Common myeloid progenitor, CD34-positive (primary cell): Measurements from ENCODE around the gene PLAGL2.

Experiments
- CTCF ChIA-PET: fragments of 350-600 bp; sonication (Branson Sonifier 250); formaldehyde crosslinking; loops from one replicate; lab custom pipeline; 2021; ENCODE audit warnings: antibody characterized with exemption; lab: Charles Lee
- POLR2A ChIA-PET: fragments of 350-600 bp; sonication (Branson Sonifier 250); formaldehyde crosslinking; loops from one replicate; lab custom pipeline; 2021; ENCODE audit warnings: antibody characterized with exemption; lab: Charles Lee
- DNase-seq, 3 donors: peaks; one replicate each; pipeline versions ENCODE4 v3.0.0 to v3.0.0-alpha.2; 2013
- H3K27ac ChIP-seq, 2 experiments: 1 replicate in 1 of 2; 2 replicates in 1 of 2; pipeline ENCODE4 v1.7.0; 2013; ENCODE audit warnings: inconsistent platforms in 2 of 2, low read length in 2 of 2, mild to moderate bottlenecking in 2 of 2, low read depth in 1 of 2, moderate library complexity in 1 of 2; ENCODE audit not compliant: severe bottlenecking in 2 of 2, insufficient read depth in 1 of 2, poor library complexity in 1 of 2
- H3K27me3 ChIP-seq, 5 experiments: replicated peaks in 2 of 5; 1 replicate in 3 of 5; 2 replicates in 2 of 5; pipeline versions ENCODE4 v1.6.1 to v1.7.0; 2013; ENCODE audit warnings: low read length in 4 of 5, mild to moderate bottlenecking in 2 of 5, moderate library complexity in 2 of 5, inconsistent platforms in 1 of 5; ENCODE audit not compliant: insufficient read depth in 5 of 5, control insufficient read depth in 4 of 5
- H3K36me3 ChIP-seq, 4 experiments: 1 replicate in 2 of 4; 2 replicates in 2 of 4; pipeline versions ENCODE4 v1.6.1 to v1.7.0; 2013; ENCODE audit warnings: low read length in 3 of 4, control low read depth in 1 of 4, mild to moderate bottlenecking in 1 of 4; ENCODE audit not compliant: control insufficient read depth in 4 of 4, insufficient read depth in 4 of 4
- H3K4me1 ChIP-seq, 4 experiments: 1 replicate in 3 of 4; 2 replicates in 1 of 4; pipeline versions ENCODE4 v1.6.1 to v1.7.1; 2013; ENCODE audit warnings: low read length in 3 of 4, mild to moderate bottlenecking in 3 of 4, control low read depth in 1 of 4, inconsistent platforms in 1 of 4, moderate library complexity in 1 of 4; ENCODE audit not compliant: control insufficient read depth in 4 of 4, insufficient read depth in 4 of 4; ENCODE audit errors: control extremely low read depth in 1 of 4
- H3K4me3 ChIP-seq, 7 experiments: 1 replicate in 4 of 7; 2 replicates in 3 of 7; pipeline versions ENCODE4 v1.5.1 to v1.7.0; 2013; ENCODE audit warnings: mild to moderate bottlenecking in 7 of 7, low read length in 6 of 7, moderate library complexity in 6 of 7, inconsistent platforms in 2 of 7, low read depth in 2 of 7, control low read depth in 1 of 7; ENCODE audit not compliant: insufficient read depth in 4 of 7, control insufficient read depth in 1 of 7; ENCODE audit errors: extremely low read depth in 1 of 7
- H3K9me3 ChIP-seq, 5 experiments: 1 replicate in 4 of 5; 2 replicates in 1 of 5; pipeline versions ENCODE4 v1.6.1 to v1.7.1; 2013; ENCODE audit warnings: low read length in 4 of 5, mild to moderate bottlenecking in 2 of 5, inconsistent platforms in 1 of 5, low read depth in 1 of 5, moderate library complexity in 1 of 5; ENCODE audit not compliant: control insufficient read depth in 4 of 5, insufficient read depth in 2 of 5; ENCODE audit errors: control extremely low read depth in 1 of 5
- WGBS: methylation state at CpG from one replicate; pipeline ENCODE4 v1.1.5; 2013; ENCODE audit not compliant: insufficient coverage; 5-methylcytosine and 5-hydroxymethylcytosine counted together

PLAGL2 gene

DNA sequence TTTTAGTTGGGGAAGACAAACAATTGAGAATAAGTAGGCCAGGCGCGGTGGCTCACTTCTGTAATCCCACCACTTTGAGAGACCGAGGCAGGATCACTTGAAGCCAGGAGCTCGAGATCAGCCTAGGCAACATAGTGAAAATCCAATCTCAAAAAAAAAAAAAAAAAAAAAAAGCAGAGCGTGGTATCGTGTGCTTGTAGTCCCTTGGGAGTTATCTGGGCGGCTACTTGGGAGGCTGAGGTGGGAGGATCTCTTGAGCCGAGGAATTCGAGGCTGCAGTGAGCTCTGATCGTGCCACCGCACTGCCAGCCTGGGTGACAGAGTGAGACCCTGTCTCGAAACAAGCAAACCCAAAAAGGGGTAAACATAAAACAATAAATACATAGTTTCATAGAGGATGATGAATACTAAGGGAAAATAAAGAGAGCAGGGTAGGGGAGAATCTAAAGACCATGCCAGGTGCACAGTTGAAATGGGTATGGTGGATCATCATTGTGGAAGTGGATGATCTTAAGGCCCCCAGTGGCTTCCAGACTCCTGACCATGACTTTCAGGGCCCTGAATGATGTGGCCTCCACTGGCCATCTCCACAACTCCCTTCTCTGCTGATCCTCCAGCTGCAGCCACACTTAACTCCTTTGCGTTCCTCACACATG, 1.1 kb upstream of the PLAGL2 start:
- POLR2A ChIA-PET: no interaction called here
- H3K36me3 ChIP-seq: peaks cover 3 to 36% (median 17%) of the 10 kb centered on the region in 4 experiments
- H3K4me3 ChIP-seq: peak overlapping the region in 6 of 7 experiments; percentile 71 to 100 (median 96)
- DNase-seq: no peak
- CTCF ChIA-PET: interaction anchor here (2.0 kb wide), 1 partner anchor 10 kb away, joined by 5 read pairs; no protein-coding TSS in a partner anchor
- H3K9me3 ChIP-seq: no peaks in the 10 kb centered on the region
- peak overlapping the region; percentile 64 to 94 for H3K27ac ChIP-seq
- no peaks in the 10 kb centered on the region for H3K27me3 ChIP-seq
- peaks cover 19 to 47% (median 41%) of the 10 kb centered on the region in 4 experiments for H3K4me1 ChIP-seq
- 89% methylated on average over 6 of the region's 13 CpGs for whole genome bisulfite sequencing

DNA sequence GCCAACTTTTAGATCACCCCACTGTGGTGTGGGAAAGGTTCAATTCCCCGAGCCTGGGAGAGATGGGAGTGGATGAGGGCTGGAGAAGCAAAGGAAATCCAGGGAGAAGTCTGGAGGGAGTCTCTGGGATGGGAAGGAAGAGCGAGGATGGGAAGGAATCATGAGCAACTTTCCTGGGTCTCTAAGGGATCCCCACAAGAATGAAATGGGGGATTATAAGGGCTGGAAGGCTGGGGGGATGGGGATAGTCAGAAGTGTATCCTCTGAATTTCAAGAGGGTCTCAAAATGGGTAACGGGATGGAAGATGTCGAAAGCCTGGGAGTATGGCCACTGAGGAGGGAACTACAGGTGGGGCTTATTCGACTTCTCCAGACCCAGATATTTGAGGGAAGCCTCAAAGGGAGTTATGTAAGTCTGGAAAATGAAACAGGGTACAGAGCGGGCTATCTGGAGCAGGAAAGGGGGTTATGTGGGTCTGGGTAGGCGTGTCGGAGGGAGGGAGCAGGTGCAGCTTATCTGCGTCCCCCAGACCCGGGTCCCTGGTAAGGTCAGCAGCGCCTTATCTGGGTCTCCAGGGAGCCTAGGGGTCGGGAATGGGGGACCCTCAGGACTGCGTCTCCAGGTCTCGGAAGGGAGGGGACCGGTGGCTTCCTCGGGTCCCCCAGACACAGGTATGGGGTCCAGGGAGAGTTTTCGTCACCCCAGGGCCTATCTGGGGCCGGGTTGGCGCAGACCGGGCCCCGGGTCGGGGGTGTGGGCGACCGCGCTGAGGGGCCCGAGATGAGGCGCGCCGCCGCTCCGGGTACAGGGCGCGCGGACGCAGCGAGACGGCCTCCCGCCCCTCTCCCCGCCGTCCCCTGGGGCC, 550 bp downstream of the PLAGL2 start:
- no peaks in the 10 kb centered on the region for H3K9me3 ChIP-seq
- H3K4me3 ChIP-seq: peak overlapping the region; percentile 71 to 100 (median 95)
- ChIA-PET POLR2A (no interaction called here), CTCF (no interaction called here)
- peak overlapping the region; percentile 87 to 94 for H3K27ac ChIP-seq
- H3K36me3 ChIP-seq: peaks cover 3 to 45% (median 17%) of the 10 kb centered on the region in 4 experiments
- WGBS: 6% methylated on average over 37 of the region's 40 CpGs
- DNase-seq: peak; percentile 52 to 81 (median 68)
- no peaks in the 10 kb centered on the region for H3K27me3 ChIP-seq
- peaks cover 19 to 52% (median 41%) of the 10 kb centered on the region in 4 experiments for H3K4me1 ChIP-seq

DNA sequence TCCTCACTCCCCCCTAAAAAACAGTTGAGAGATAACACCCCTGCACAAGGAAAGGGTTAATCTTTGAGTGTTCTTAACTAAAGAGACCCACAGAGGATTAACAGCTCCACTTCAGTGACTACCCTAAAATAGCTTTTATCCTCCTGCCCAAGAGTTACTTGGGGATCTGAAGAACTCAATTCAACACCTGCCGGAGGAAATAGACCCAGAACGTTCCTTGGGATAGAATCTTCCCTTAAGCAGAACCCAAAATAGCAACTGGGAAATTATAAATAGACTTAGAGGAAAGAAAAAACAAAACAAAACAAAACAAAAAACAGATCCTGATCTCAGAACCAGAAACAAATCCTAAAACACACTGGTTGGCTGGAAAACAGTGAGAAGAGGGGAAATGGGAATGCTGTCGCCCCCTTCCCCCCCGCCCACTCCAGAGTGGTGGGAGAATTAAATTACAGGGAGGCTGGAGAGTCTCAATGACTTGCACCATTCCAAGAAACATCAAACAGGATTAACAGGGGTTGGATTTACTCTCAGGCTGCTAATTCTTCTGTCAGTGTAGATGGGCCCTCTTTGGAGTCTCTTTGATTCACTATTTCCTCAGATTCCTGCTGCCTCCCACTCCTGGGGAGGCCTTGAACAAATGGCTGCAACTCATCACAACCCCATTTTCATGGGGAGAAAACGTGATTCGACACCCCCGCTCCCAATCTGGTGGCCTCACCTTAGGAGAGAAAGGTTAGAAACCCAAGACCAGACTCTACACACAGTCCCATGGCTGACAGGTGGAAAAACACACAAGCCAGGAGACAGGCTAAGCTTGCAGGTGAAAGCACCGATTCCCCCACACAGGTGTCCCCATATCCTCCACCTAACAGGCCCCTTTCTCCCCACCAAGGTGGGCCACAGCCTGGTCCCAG, 1.4 kb downstream of the PLAGL2 start:
- Histone ChIP-seq H3K4me1 (peaks cover 19 to 52% (median 41%) of the 10 kb centered on the region in 4 experiments), H3K27ac (peak overlapping the region; percentile 87 to 94), H3K9me3 (no peaks in the 10 kb centered on the region), H3K36me3 (peaks cover 0 to 47% (median 20%) of the 10 kb centered on the region in 4 experiments), H3K27me3 (no peaks in the 10 kb centered on the region), H3K4me3 (peak overlapping the region in 6 of 7 experiments; percentile 71 to 100 (median 96))
- ChIA-PET CTCF (interaction anchor here (0.6 kb wide), 1 partner anchor 435 kb away, joined by 3 read pairs; no protein-coding TSS in a partner anchor), POLR2A (no interaction called here)
- no peak for DNase-seq
- no CpG with 5 or more reads among the region's 8 CpGs for WGBS

DNA sequence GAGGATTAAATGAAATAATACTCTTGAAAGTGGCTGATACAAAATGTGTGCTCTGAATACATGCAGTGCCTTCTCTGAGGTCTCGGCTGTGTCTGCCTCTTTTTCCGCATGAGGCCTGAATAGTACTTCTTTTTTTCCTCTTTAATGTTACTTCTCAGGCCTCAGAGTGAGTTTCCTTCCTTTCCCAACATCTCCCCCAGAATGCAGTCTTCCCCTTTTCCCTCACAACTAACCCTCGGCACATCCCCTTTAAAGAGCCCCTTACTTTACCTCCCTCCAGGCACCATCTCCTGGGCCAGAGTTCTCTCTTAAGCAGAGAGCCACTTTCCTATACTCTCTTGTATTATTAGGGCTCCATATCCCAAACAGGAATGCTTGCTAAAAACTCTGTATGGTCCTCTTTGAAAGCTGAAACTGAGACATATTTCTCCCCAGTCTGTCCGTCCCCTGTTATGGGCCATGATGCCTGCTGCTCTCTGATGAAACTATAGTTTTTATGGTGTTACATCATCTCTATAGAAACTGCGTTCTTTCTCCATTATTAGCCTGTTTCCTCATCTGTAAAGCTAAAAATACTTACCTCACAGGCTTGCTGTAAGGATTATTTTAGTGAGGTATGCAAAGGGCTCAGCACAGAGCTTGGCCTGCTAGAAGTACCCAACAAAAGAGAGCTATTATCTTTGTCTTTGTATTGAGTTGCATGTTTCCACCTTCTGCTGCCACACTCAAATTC, 2.3 kb downstream of the PLAGL2 start:
- peaks cover 0 to 43% (median 19%) of the 10 kb centered on the region in 4 experiments for H3K36me3 ChIP-seq
- POLR2A ChIA-PET: no interaction called here
- H3K27ac ChIP-seq: peak overlapping the region; percentile 19 to 94

DNA sequence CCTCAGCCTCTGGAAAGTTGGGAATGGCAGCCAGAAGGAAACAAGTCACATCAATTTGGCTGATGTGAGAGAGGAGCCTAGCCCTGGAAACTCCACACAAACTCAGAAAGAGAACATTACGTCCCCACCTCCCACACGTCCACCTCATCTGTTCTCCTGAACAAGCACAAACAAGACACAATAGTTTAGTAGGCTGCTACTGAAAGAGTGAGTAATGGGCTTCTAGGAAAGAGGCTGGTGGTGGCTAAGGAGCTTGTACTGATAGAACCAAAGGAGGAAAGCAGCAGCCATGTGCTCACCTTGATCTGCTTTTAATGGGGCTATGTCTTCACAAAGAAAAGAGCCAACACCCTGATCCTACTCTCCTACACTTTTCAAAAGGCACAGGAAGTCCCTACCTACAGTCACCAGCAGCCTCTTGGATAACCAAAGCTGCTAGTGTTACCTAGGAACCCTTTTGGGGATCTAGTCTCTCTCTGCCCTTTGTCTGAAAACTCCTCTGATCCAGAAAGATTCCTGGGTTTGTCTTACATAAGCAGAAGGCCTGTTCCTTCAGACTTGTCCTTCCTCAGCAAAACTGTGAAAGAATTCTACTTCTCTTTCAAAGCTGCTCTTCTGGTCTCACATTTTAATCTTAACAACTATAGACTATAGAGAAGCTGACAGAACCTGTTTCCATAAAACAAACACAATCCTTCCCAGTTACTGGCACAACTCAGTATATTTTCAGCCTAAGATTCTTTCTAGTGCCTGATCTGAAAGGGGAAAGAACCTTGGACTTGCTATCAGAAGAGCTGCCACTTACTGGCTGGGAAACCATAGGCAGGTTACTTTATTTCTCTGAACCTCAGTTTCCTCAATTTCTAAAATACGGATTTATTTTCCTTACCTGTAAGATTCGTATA, 3.1 kb downstream of the PLAGL2 start:
- peaks cover 19 to 52% (median 41%) of the 10 kb centered on the region in 4 experiments for H3K4me1 ChIP-seq
- H3K27ac ChIP-seq: peak overlapping the region; percentile 19 to 94
- peak overlapping the region in 1 of 7 experiments; percentile 11 for H3K4me3 ChIP-seq
- peaks cover 2 to 42% (median 22%) of the 10 kb centered on the region in 4 experiments for H3K36me3 ChIP-seq
- CTCF ChIA-PET: interaction anchor here (1.1 to 1.7 kb wide), 2 partner anchors 11 to 17 kb away, joined by 3 to 4 read pairs; no protein-coding TSS in a partner anchor
- no peak for DNase-seq
- H3K27me3 ChIP-seq: no peaks in the 10 kb centered on the region
- POLR2A ChIA-PET: no interaction called here
- no peaks in the 10 kb centered on the region for H3K9me3 ChIP-seq
- 80% methylated on average over 4 of the region's 4 CpGs for WGBS

More for the DNA sequence above, 2.3 kb downstream of the PLAGL2 start:
- Histone ChIP-seq H3K4me1 (peaks cover 19 to 52% (median 41%) of the 10 kb centered on the region in 4 experiments), H3K9me3 (no peaks in the 10 kb centered on the region), H3K27me3 (no peaks in the 10 kb centered on the region), H3K4me3 (peak overlapping the region in 3 of 7 experiments; percentile 8 to 100 (median 98))
- CTCF ChIA-PET: interaction anchor here (0.6 to 1.7 kb wide), 3 partner anchors 12 to 436 kb away, joined by 3 to 4 read pairs (median 3); no protein-coding TSS in a partner anchor
- WGBS: 19% methylated on average over 3 of the region's 5 CpGs
- DNase-seq: peak in 2 of 3 donors; percentile 8 to 9
